Prostate gland (tissue), 2 donors: ENCODE results near the gene ADIPOQ. TPM values are rescaled to one million over a fixed set of nuclear protein-coding genes. Genes with fewer than 3 reads are reported as not detected.
"Not testable (repeated sequence)": the region's sequence is repeated elsewhere in the genome, so short reads cannot be mapped to it uniquely, and the experiment has no call there.

Experiments
- DNase-seq: peaks from one replicate; pipeline ENCODE4 v3.0.0-alpha.2; 2019; ENCODE audit warnings: low spot score
- H3K27ac ChIP-seq, 2 donors: fragments of 200-600 bp; sonication (generic); 2 replicates each; pipeline ENCODE4 v1.5.1; 2017 to 2019
- H3K27me3 ChIP-seq: fragments of 200-600 bp; sonication (generic); replicated peaks from 2 replicates; pipeline ENCODE4 v1.5.1; 2019; ENCODE audit not compliant: insufficient read depth
- H3K36me3 ChIP-seq, 2 donors: fragments of 200-600 bp; sonication (generic); 1 replicate in 1 of 2; 2 replicates in 1 of 2; pipeline versions ENCODE4 v1.5.1 to v1.8.1; 2017 to 2019
- H3K4me1 ChIP-seq: fragments of 200-600 bp; sonication (generic); replicated peaks from 2 replicates; pipeline ENCODE4 v1.5.1; 2019
- H3K4me3 ChIP-seq, 2 donors: fragments of 200-600 bp; sonication (generic); 2 replicates each; pipeline ENCODE4 v1.5.1; 2017 to 2019
- H3K9me3 ChIP-seq: fragments of 200-600 bp; sonication (generic); 2 replicates; pipeline ENCODE4 v1.5.1; 2017
- POLR2A ChIP-seq: fragments of 450-650 bp; IDR thresholded peaks from one replicate; pipeline ENCODE4 v1.6.1; 2016; ENCODE audit warnings: antibody characterized with exemption, mild to moderate bottlenecking
- POLR2AphosphoS5 ChIP-seq: sonication (generic); formaldehyde crosslinking; IDR thresholded peaks from one replicate; pipeline ENCODE4 v1.6.1; 2017; ENCODE audit warnings: antibody characterized with exemption
- WGBS: methylation state at CpG from one replicate; pipeline ENCODE4 v1.1.5; 2018; 5-methylcytosine and 5-hydroxymethylcytosine counted together
- intact Hi-C: fragments of 100-400 bp; cut with DNase I; formaldehyde crosslinking; loops from one replicate; pipeline ENCODE4 v1.14.2; 2022
- total RNA-seq, 2 donors: library from RNA; depleted of rRNA; stranded (reverse); fragments of >200 nt; gene quantifications; one replicate each; pipeline ENCODE4 v1.1.0, GENCODE V29; 2016
- TF ChIP-seq, protein P1 (sequence below), 4 experiments: fragments of 200-600 bp in 2 of 4; fragments of 450-650 bp in 2 of 4; sonication (generic) in 2 of 4; IDR thresholded peaks; 1 replicate in 3 of 4; 2 replicates in 1 of 4; pipeline ENCODE4 v1.5.1; 2016 to 2019; ENCODE audit warnings: antibody characterized with exemption in 4 of 4, mild to moderate bottlenecking in 2 of 4, moderate library complexity in 2 of 4

Gene ADIPOQ
- total RNA-seq, 2 donors from 2014 or later = not detected

GRCh38 chr3:186870421-186871201 lies 28.1 kb downstream of the ADIPOQ start:
- no peak overlapping the region for H3K4me3 ChIP-seq
- no peak for TF ChIP-seq POLR2AphosphoS5
- no peak for TF ChIP-seq POLR2A
- TF ChIP-seq, protein P1, sequence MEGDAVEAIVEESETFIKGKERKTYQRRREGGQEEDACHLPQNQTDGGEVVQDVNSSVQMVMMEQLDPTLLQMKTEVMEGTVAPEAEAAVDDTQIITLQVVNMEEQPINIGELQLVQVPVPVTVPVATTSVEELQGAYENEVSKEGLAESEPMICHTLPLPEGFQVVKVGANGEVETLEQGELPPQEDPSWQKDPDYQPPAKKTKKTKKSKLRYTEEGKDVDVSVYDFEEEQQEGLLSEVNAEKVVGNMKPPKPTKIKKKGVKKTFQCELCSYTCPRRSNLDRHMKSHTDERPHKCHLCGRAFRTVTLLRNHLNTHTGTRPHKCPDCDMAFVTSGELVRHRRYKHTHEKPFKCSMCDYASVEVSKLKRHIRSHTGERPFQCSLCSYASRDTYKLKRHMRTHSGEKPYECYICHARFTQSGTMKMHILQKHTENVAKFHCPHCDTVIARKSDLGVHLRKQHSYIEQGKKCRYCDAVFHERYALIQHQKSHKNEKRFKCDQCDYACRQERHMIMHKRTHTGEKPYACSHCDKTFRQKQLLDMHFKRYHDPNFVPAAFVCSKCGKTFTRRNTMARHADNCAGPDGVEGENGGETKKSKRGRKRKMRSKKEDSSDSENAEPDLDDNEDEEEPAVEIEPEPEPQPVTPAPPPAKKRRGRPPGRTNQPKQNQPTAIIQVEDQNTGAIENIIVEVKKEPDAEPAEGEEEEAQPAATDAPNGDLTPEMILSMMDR (IDR thresholded peaks at IDR 0.05) = no peak
- H3K9me3 ChIP-seq = no peaks in the 10 kb centered on the region
- no peaks in the 10 kb centered on the region for H3K4me1 ChIP-seq
- intact Hi-C loops = no loop called here
- no peak for DNase-seq
- 77% methylated on average over 5 of the region's 5 CpGs for WGBS
- no peaks in the 10 kb centered on the region for H3K27me3 ChIP-seq
- H3K27ac ChIP-seq = no peak overlapping the region
- no peaks in the 10 kb centered on the region for H3K36me3 ChIP-seq

- TF ChIP-seq POLR2AphosphoS5 (no peak), POLR2A (no peak)
- TF ChIP-seq, protein P1 (IDR thresholded peaks at IDR 0.05) = no peak
- 61% methylated on average over 2 of the region's 2 CpGs for WGBS
- intact Hi-C loops = no loop called here
- Histone ChIP-seq H3K4me1 (no peaks in the 10 kb centered on the region), H3K27me3 (no peaks in the 10 kb centered on the region), H3K9me3 (no peaks in the 10 kb centered on the region), H3K4me3 (no peak overlapping the region), H3K36me3 (no peaks in the 10 kb centered on the region), H3K27ac (no peak overlapping the region)
- DNase-seq = no peak
Observed at GRCh38 chr3:186871403-186871924, 29.0 kb downstream of the ADIPOQ start.

GRCh38 chr3:186873796-186874195 lies 31.3 kb downstream of the ADIPOQ start:
- intact Hi-C loops, DNase-seq, H3K27ac ChIP-seq, H3K27me3 ChIP-seq, H3K4me1 ChIP-seq, H3K4me3 ChIP-seq, H3K36me3 ChIP-seq, H3K9me3 ChIP-seq: not testable (repeated sequence)
- WGBS = 100% methylated on average over 1 of the region's 30 CpGs

GRCh38 chr3:186874216-186874615 lies 31.7 kb downstream of the ADIPOQ start:
- H3K36me3 ChIP-seq, H3K4me1 ChIP-seq, H3K27ac ChIP-seq, H3K9me3 ChIP-seq, intact Hi-C loops, H3K27me3 ChIP-seq, DNase-seq, H3K4me3 ChIP-seq: not testable (repeated sequence)
- 99% methylated on average over 11 of the region's 24 CpGs for WGBS

GRCh38 chr3:186874841-186875240 lies 32.3 kb downstream of the ADIPOQ start:
- H3K27ac ChIP-seq, DNase-seq, H3K27me3 ChIP-seq, H3K4me1 ChIP-seq, H3K4me3 ChIP-seq, H3K9me3 ChIP-seq, intact Hi-C loops, H3K36me3 ChIP-seq: not testable (repeated sequence)
- WGBS = 84% methylated on average over 2 of the region's 4 CpGs

DNA sequence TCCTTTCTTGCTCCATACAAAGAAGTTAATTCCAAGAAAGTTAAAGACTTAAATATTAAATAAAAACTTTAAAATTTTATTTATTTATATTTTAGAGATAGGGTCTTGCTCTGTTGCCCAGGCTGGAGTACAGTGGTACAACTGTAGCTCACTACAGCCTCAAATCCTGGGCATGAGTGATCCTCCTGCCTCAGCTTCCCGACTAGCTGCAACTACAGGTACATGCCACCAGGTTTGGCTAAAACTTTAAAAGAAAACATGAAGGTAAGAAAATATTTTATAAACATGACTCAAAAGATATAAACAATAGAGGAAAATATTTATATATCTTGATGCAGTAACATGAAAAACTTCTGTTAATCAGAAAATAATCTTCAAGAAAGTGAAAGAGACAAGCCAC lies 33.2 kb downstream of the ADIPOQ start:
- Histone ChIP-seq H3K9me3 (no peaks in the 10 kb centered on the region), H3K36me3 (no peaks in the 10 kb centered on the region), H3K4me1 (no peaks in the 10 kb centered on the region), H3K4me3 (no peak overlapping the region), H3K27me3 (no peaks in the 10 kb centered on the region), H3K27ac (no peak overlapping the region)
- WGBS = 47% methylated on average over 1 of the region's 1 CpG
- intact Hi-C loops = no loop called here
- TF ChIP-seq, protein P1 (IDR thresholded peaks at IDR 0.05) = no peak
- TF ChIP-seq POLR2AphosphoS5 = no peak
- no peak for DNase-seq
